Stimulated activated CD8-positive, alpha-beta memory T cell treated with anti-CD3 and anti-CD28 coated beads, Interleukin-7, amount 100 ng/mL, for 24 hours (primary cell): Measurements from ENCODE around the gene RHOD.

ENCODE experiments used
- DNase-seq: peaks from one replicate; pipeline ENCODE4 v3.0.0-alpha.2; 2020; ENCODE audit warnings: low read depth

RHOD gene

DNA sequence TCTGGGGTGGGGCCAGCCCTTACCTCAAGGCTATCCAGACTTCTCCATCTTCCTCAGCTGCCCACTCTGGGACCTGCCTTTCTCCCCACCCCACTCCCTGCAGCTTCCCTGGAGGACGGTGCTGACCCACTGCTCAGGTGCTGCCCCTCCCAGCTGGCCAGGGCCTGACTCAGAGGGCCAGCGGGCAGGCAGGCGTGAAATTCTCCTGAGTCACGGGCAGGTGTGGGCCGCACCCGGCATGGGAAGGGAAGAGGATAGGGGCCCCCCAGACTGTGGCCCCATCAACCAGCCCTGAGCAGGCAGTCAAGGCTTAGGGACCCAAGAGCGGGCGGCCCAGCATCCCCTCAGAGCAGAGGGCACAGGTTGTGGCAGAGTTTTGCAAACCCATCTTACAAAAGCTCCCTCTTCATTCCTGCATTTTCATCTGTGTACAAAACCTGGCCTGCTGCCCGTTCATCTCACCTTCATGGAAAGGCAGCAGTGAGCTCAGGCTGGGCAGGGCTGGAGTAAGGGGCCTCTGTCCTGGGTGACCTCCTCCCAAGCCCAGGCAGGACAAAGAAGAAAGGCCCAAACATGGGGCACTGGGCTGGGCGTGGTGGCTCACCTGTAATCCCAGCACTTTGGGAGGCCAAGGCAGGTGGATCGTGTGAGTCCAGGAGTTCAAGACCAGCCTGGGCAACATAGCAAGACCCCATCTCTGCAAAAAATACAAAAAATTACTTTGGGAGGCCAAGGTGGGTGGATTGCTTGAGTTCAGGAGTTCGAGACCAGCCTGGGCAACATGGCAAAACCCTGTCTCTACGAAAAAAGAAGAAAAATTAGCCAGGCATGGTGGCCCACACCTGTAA, 6.1 kb downstream of the RHOD start:
- no peak for DNase-seq

DNA sequence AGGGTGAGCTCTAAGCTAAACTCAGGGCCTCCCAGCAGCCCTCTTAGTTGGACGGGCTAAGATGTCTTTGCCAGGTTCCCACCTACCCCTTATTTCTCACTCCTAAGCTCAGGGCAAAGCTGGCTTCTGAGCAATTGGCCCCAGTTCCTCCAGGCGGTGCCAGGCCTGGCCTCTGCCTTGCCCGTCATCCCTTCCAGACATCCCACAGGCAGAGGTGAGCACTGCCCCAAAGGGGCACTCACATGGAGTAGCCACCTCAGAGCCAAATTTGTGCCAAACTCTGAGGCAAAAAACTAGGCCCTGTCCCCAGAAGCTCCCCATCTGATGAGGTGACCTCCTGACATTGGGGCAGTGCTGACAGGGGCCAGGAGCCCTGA, 9.7 kb downstream of the RHOD start:
- no peak for DNase-seq

DNA sequence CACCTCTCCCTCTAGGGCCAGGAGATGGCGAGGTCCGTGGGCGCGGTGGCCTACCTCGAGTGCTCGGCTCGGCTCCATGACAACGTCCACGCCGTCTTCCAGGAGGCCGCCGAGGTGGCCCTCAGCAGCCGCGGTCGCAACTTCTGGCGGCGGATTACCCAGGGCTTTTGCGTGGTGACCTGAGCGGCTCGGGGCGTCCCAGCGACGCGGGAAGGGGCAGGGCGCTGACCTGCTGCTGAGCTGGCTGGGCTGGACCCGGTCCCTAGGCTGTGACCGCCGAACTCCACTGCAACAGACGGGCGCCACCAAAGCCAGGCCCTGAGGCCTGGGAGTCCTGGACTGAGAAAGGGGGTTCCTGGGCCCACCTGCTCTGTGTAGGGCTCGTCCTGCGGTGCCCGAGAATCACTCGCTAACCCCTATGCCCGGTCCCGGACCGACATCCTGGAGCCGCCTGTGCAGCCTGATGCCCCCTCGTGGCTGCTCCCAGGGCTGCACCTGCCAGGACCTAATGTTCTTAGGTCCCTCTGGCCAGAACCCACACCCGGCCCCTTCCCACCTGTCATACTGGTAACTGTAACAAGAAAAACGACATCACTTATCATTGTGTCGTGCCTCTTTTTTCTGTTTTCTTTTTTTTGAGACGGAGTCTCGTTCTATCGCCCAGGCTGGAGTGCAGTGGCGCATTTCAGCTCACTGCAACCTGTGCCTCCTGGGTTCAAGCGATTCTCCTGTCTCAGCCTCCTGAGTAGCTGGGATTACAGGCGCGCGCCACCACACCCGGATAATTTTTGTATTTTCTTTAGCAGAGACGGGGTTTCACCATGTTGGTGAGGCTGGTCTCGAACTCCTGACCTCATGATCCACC, 15.0 kb downstream of the RHOD start:
- DNase-seq, result peak; percentile 53

DNA sequence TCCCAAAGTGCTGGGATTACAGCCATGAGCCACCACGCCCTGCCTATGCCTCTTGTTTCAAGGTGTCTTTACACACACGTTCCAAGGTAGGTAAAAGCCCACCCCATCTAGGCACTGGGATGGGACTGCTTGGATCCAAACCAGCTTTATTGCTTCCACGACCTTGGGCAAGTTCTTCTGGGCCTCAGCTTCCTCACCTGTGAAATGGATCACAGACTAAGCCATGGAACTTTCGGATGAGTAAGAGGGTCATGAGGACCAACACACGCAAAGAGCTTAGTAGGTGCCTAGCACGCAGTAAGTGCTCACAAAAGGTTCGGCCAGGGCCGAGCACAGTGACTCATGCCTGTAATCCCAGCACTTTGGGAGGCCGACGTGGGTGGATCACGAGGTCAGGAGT, 15.6 kb downstream of the RHOD start:
- no peak for DNase-seq

DNA sequence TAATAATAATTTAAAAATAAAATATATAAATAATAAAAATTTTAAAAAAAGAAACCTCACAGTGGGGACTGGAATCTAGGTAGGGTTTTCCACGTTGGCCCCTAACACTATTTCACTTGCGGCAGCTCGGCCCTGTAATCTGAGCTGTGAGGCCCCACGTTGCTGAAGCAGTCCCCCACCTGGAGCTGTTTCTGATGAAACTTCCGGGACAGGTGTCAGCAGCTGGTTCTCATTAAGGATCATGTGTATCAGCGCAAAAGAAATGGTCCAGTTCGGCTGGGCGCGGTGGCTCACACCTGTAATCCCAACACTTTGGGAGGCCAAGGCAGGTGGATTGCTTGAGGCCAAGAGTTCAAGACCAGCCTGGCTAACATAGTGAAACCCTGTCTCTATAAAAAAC, 17.3 kb downstream of the RHOD start:
- DNase-seq, result no peak

DNA sequence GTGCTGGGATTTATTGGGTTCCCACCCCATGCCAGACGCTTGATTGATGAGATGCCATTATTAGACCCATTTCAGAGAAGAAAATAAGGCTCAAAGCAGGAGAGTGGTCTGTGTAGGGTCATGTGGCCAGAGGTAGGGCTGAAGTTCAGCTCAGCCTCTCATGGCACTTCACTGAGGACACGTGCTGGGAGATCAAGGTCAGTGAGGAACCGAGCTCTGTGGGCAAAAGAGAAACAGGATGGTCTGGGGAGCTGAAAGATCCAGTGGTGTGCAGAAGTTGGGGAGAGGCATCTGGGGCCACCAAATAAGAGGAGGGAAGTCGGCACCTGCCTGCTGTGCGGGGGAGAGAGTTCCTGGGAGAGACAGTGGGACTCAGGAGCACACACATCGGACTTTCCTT, 19.6 kb downstream of the RHOD start:
- no peak for DNase-seq

DNA sequence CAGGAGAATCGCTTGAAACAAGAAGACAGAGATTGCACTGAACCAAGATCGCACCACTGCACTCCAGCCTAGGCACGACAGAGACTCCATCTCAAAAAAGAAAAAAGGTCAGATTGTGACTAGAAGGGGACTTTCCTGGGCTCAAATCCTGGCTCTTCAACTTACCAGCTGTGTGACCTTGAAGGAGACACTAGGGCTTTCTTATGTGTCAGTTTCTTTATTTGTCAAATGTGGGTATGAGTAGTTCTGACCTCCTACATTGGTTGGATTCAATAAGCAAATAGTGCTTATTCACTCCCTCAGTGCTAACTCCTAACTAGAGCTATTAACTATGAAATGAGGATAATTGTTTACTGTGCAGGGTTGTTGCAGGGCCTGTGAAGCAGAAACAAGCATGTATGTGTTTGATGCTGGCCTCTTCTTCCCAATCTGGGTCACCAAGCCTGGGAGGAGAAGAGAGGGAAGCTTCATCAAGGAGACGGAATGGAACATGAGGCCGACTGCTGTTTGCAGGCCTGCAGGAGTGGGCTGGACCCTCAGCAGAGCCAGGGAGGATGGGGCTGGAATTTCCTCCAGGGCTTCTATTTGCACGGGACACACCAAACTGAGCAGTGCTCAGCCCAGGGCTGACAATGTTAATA, 22.5 kb downstream of the RHOD start:
- no peak for DNase-seq

DNA sequence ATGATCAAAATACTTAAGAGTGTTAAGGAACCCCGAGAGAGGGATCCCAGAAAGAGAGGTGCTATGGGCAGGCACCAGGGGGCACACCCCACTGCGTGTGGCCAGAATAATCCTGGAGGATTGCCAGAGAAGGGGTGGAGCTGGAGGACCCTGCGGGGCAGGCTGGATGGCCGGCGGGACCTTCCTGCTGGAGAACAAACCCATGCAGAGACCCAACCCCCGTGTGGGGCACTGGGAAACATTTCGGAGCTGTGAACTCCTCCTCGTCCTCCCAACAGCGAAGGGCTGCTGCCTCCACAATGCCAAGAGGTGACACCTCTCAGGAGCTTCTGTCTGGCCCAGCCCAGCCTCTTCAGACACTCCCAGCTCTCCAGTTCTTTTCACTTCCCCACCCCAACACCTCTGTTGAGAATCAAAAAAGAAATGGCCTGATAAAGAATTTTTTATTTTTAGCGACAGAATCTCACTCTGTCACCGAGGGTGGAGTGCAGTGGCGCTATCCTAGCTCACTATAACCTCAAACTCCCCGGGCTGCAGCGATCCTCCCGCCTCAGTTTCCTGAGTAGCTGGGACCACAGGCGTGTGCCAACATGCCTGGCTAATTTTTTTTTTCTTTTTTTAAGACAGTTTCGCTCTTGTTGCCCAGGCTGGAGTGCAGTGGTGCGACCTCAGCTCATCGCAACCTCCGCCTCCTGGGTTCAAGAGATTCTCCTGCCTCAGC, 25.6 kb downstream of the RHOD start:
- DNase-seq, result no peak

DNA sequence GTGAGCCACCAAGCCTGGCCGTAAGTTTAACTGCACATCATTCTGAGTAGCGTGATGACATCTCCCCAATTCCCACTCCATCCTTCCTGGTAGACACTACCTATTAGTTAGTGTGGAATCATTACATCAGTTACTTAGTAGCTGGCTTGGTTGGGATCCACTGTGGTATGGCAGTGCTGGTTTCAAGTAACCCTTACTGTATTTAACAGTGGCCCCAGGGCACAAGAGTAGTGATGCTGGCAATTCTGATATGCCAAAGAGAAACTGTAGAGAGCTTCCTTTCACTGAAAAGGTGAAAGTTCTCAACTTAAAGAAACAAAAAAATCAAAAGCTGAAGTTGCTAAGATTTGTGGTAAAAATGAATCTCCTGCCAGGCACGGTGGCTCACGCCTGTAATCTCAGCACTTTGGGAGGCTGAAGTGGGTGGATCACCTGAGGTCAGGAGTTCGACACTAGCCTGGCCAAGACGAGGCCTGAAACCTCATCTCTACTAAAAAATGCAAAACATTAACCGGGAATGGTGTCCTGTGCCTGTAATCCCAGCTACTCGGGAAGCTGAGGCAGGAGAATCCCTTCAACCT, 27.2 kb downstream of the RHOD start:
- no peak for DNase-seq

DNA sequence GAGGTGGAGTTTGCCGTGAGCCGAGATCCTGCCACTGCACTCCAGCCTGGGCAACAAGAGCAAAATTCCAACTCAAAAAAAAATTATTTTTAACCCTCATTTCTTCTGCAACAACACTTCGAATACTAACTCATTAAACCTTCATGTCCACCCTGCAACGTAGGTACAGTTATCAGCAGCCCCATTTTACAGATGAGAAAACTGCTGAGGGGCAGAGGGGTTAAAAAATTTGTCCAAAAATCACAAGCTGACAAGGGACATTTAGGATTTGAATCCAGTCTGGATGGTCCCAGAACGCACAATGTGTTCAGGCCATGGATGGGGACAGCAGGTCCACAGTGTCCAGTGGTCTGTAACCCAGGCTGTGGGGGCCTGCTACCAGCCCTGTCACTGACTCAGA, 29.0 kb downstream of the RHOD start:
- no peak for DNase-seq

DNA sequence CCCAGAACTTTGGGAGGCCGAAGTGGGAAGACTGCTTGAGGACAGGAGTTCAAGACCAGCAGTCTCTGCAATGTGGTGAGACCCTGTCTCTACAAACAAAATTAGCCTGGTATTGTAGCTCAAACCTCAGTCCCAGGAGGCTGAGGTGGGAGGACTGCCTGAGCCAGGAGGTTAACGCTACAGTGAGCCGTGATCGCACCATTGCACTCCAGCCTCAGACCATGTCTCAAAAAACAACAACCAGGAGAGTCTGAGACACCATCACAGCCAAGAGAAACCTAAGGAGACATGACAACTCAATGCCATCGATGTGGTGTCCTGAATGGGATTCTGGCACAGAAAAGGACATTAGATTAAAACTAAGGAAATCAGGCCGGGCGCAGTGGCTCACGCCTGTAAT, 34.1 kb downstream of the RHOD start:
- no peak for DNase-seq

DNA sequence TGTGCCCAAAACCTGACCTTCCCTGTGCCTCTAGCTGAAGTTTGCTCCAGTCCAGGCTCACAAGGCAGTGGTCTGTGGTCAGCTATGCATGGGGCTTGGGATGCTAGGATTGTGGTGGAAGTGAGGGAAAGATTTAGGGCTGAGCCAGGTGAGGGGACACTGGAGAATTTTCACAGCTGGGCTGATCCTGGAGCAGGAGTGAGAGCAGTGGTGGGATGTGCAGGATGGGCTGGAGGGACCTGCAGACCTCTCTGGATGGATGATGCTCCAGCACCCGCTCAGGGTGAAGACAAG, 38.5 kb downstream of the RHOD start:
- no peak for DNase-seq

DNA sequence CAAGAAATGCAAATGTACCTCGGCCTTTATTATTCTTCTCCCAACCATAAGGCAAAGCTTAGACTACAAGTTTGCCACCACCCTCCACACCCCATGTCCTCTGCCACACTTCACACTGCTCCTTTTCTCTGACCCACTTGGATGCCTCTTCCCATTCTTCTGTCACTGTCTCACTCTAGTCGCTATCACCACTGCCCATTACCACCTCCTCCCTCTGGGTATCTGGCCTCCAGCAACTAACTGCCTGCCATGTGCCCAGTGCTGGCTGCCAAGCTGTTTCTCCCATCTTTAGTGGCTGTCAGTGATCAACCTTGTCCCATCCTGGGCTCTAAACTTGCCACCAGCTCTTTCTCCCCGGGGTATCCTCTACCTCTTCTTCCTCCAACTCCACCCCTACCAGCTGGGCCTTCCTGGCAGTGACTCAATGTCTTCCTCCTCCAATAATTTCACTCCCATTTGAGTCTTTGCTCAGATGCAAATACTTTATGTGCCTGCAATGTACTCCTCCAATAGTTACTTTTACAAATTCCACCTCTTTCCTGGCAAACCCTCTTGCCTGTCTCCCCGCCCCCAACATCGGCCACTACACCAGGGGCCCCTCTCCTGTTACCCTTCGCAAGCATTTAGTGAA, 42.3 kb downstream of the RHOD start:
- no peak for DNase-seq

DNA sequence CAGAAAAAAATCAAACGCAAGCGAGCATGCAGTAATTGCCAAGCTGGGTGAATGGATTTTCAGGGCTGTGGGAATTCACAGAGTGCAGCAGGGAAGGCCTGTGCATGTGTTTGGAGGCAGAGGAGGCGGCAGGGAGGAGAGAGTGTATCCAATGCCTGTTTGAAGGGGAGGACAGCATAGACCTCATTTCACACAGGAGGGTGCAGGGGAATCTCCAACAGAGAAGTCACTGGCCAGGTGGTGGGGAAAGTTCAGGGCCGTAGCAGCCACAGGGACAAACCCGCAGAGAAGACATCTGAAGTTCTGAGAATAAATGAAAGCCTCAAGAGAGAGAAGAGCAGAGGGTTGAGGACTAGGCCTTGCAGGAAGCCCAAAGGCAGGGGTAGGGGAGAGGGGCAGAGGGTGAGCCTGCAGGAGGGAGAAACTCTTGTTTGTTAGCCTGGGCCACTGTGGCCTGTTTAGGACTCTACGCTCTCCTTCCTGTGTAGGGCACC, 43.2 kb downstream of the RHOD start:
- DNase-seq, result no peak

DNA sequence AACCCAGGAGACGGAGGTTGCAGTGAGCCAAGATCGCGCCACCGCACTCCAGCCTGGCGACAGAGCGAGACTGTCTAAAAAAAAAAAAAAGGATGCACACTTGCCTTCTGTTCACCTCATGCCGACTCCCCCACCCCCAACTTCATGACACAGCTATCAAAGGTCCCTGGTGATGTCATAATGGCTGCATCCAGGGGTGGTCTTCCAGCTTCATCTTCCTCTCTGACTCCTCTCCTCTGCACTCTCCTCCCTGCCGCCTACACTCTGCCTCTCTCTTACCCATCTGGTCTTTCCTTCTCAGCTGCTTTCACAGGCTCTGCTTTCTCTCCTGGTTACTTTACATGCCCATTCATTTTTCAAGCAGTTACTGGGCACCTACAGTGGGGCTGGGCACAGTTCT, 46.0 kb downstream of the RHOD start:
- no peak for DNase-seq

DNA sequence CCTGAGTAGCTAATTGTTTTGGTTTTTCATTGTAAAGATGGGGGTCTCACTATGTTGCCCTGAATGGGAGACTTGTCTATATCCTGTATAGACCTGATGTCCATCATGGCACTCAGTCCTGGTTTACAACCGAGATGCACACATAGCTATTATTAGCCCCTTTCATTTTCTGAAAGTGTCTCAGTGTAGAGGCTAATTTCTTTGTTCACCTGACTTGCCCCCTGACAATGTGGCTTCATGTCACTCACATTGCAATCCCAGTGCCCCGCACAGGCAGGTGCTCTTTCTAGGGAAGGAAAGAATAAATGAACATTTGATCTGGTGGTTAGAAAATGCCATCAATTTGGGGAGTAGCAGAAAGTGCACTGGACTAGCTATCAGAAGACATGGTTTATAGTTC, 49.3 kb downstream of the RHOD start:
- no peak for DNase-seq

DNA sequence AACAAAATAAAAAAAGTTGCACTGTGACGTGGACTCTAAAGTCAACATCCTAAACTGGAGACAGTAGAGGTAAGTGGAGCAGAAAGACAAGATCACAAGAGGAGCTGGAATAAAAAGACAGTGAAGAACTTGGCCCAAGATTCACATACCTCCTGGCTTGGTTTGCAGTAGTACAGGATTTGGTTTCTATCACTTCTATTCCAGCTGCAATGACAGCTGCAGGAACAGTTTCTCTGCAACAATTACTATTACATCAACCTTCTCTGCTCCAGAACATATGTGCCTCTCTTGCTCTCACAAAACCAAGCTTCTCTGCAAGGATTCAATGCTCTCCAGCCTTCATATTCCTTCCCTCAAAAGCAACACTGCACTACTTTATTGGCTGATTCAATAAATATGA, 54.6 kb downstream of the RHOD start:
- no peak for DNase-seq

DNA sequence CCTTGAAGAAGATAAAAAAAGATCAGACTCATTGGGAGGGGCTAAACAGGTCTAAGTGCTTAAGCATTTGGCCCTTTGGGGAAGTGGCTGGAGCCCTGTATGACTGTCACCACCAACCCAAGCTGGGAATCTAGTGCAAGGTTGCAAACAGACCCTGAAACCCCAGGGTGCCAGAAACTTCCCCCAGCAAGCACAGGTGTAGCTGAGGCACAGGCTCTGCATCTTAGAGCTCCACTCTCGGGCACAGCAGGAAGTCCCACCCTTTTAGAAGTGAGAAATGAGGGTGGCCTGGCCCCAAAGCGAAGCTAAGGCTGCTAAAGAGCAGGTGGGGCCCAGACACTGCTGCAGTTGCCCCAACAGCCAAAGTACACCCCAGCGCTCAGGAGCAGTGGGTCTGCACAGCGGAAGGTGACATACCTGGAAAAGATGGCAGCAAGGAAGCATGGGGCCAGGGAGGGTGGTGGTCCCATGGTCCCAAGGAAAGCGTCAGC, 56.6 kb downstream of the RHOD start:
- no peak for DNase-seq

DNA sequence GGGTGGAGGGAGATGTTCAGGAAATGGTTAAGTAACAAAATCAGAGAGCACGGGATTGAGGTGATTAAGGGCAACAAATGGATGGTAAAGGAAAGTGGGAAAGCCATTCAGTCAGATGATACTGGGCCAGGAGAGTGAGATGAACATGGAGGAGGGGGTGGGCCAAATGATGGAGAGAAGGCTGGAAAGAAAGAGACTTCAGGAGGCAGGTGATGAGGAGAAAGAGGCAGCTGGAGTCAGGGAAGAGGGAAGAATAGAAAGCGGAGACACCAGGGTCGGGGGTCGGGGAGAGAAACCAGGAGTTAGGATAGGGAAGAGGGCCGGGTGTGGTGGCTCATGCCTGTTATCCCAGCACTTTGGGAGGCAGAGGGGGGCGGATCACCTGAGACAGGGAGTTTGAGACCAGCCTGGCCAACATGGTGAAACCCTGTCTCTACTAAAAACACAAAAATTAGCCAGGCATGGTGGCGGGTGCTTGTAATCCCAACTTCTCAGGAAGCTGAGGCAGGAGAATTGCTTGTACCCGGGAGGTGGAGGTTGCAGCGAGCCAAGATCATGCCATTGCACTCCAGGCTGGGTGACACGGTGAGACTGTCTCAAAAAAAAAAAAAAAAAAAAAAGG, 57.7 kb downstream of the RHOD start:
- no peak for DNase-seq

DNA sequence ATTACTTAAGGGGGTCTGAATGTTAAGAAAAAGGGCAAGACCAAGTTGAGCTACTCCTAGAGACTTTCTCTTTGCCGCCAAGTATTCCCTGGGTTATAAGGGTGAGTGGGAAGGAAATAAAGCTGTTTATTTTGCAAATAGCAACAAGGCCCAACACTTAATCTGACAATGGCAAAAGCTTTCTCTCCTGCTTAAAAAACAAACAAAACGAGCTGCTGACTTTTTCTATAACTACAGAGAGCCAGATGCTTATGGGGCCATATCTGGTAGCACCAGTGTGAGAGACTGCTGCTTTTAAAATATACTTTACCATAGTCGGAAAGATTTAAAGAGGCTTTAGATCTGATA, 60.1 kb downstream of the RHOD start:
- DNase-seq, result no peak

DNA sequence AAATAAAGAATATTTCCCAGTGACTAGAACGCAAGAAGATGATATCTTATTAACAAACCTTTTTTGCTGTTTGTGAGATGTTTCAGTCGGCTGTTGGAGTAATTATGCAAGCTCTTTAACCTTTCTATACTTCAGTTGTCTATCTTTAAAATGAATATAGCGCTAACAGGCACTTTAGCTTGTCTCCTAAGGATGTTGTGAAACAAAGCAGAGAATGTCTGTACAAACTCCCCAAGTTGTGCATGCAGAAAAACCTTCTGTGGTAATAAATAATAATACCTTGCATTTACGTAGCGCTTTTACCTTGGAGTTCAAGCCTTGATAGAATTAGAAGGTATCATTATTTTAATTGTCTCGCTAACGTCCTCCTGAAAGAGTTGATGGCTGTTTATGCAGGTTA, 60.5 kb downstream of the RHOD start:
- no peak for DNase-seq
